IMR-90 (cell line): ENCODE data around the gene PLCH2. TPM values are rescaled to one million over a fixed set of nuclear protein-coding genes. Genes with fewer than 3 reads are reported as not detected.

ENCODE experiments used
- ATAC-seq: fragments of 200-7000 bp; cut with Tn5 transposase; 2 replicates; pipeline ENCODE4 v1.9.1; 2020; ENCODE audit warnings: low read depth, mild to moderate bottlenecking, moderate library complexity
- BruUV-seq: library from RNA; stranded (reverse); fragments of 400-500 nt; replicated peaks from 2 replicates; lab custom pipeline; 2021; lab: Mats Ljungman, UMichigan
- CTCF ChIA-PET: fragments of 300-600 bp; formaldehyde crosslinking; extraction: SDS; loops from one replicate; lab custom pipeline; 2021; ENCODE audit warnings: antibody characterized with exemption; lab: Yijun Ruan, JAX
- POLR2A ChIA-PET: fragments of 300-600 bp; sonication (Branson Sonifier 250); formaldehyde crosslinking; loops from one replicate; lab custom pipeline; 2022; ENCODE audit warnings: antibody characterized with exemption; ENCODE audit not compliant: unreplicated experiment; lab: Charles Lee
- DNase-seq: peaks from one replicate; pipeline ENCODE4 v3.0.0; 2013
- H2AFZ ChIP-seq: replicated peaks from 2 replicates; pipeline ENCODE3; 2013; ENCODE audit warnings: low read length, mild to moderate bottlenecking; ENCODE audit not compliant: poor library complexity
- H2AK5ac ChIP-seq: 2 replicates; pipeline ENCODE4 v1.6.1; 2013; ENCODE audit warnings: low read depth, low read length, inconsistent platforms
- H2AK9ac ChIP-seq: replicated peaks from 2 replicates; pipeline ENCODE3; 2013; ENCODE audit warnings: mild to moderate bottlenecking, low read depth, low read length, moderate library complexity; ENCODE audit not compliant: poor library complexity
- H2BK120ac ChIP-seq: 2 replicates; pipeline ENCODE4 v1.6.1; 2013; ENCODE audit warnings: low read depth, low read length, inconsistent platforms
- H2BK15ac ChIP-seq: 3 replicates; pipeline ENCODE4 v1.6.1; 2013; ENCODE audit warnings: low read depth, low read length, inconsistent platforms
- H2BK20ac ChIP-seq: 2 replicates; pipeline ENCODE4 v1.6.1; 2013; ENCODE audit warnings: low read depth, mild to moderate bottlenecking, inconsistent platforms, low read length, moderate library complexity
- H2BK5ac ChIP-seq: 2 replicates; pipeline ENCODE4 v1.6.1; 2013; ENCODE audit warnings: mild to moderate bottlenecking, low read depth, low read length, inconsistent platforms; ENCODE audit not compliant: poor library complexity, severe bottlenecking
- H3K14ac ChIP-seq: replicated peaks from 2 replicates; pipeline ENCODE4 v1.6.1; 2013; ENCODE audit warnings: low read depth, low read length, inconsistent platforms
- H3K18ac ChIP-seq: 2 replicates; pipeline ENCODE4 v1.6.1; 2013; ENCODE audit warnings: low read depth, low read length, control low read depth
- H3K23ac ChIP-seq: 2 replicates; pipeline ENCODE4 v1.6.1; 2013; ENCODE audit warnings: low read depth, low read length, inconsistent platforms
- H3K27ac ChIP-seq: 2 replicates; pipeline ENCODE4 v1.5.1; 2013; ENCODE audit warnings: mild to moderate bottlenecking, control low read depth, low read length; ENCODE audit not compliant: insufficient read depth
- H3K27me3 ChIP-seq: 2 replicates; pipeline ENCODE4 v1.6.1; 2013; ENCODE audit warnings: low read length; ENCODE audit not compliant: control insufficient read depth, insufficient read depth
- H3K36me3 ChIP-seq: 2 replicates; pipeline ENCODE4 v1.6.1; 2013; ENCODE audit warnings: low read length, mixed read lengths; ENCODE audit not compliant: control insufficient read depth, insufficient read depth
- H3K4ac ChIP-seq: 2 replicates; pipeline ENCODE4 v1.6.1; 2013; ENCODE audit warnings: low read depth, low read length, inconsistent platforms
- H3K4me1 ChIP-seq: 2 replicates; pipeline ENCODE4 v1.6.1; 2013; ENCODE audit warnings: low read length, mixed read lengths; ENCODE audit not compliant: control insufficient read depth, insufficient read depth
- H3K4me2 ChIP-seq: 2 replicates; pipeline ENCODE4 v1.6.1; 2013; ENCODE audit warnings: low read depth, mild to moderate bottlenecking, control low read depth, low read length, moderate library complexity
- H3K4me3 ChIP-seq: 2 replicates; pipeline ENCODE4 v1.5.1; 2013; ENCODE audit warnings: low read depth, mild to moderate bottlenecking, control low read depth, low read length, moderate library complexity; ENCODE audit not compliant: insufficient read depth
- H3K56ac ChIP-seq: 2 replicates; pipeline ENCODE4 v1.6.1; 2013; ENCODE audit warnings: low read length, inconsistent platforms; ENCODE audit not compliant: insufficient read depth; ENCODE audit errors: extremely low read depth
- H3K79me1 ChIP-seq, 2 experiments: 2 replicates each; pipeline ENCODE4 v1.6.1; 2013; ENCODE audit warnings: low read length in 2 of 2, inconsistent platforms in 1 of 2, low read depth in 1 of 2
- H3K9ac ChIP-seq: 2 replicates; pipeline ENCODE4 v1.6.1; 2013; ENCODE audit warnings: low read depth, low read length, control low read depth
- H3K9me1 ChIP-seq: 2 replicates; pipeline ENCODE4 v1.6.1; 2013; ENCODE audit warnings: low read length, inconsistent platforms; ENCODE audit not compliant: insufficient read depth
- H3K9me3 ChIP-seq: 2 replicates; pipeline ENCODE4 v1.6.1; 2013; ENCODE audit warnings: low read length; ENCODE audit not compliant: control insufficient read depth, insufficient read depth
- H4K20me1 ChIP-seq: 2 replicates; pipeline ENCODE4 v1.6.1; 2013; ENCODE audit warnings: low read length, inconsistent platforms; ENCODE audit not compliant: insufficient read depth
- H4K5ac ChIP-seq: 2 replicates; pipeline ENCODE4 v1.6.1; 2013; ENCODE audit warnings: mild to moderate bottlenecking, low read depth, low read length, control low read depth
- H4K8ac ChIP-seq, 2 experiments: 2 replicates each; pipeline ENCODE4 v1.6.1; 2013; ENCODE audit warnings: low read depth in 2 of 2, low read length in 2 of 2, control low read depth in 1 of 2, inconsistent platforms in 1 of 2
- H4K91ac ChIP-seq: 2 replicates; pipeline ENCODE4 v1.6.1; 2013; ENCODE audit warnings: low read depth, low read length, inconsistent platforms; ENCODE audit not compliant: insufficient read depth
- FOS ChIP-seq: fragments of 150-350 bp; IDR thresholded peaks from 2 replicates; pipeline ENCODE4 v1.6.1; 2016; ENCODE audit warnings: low read depth, low read length
- NFE2L2 ChIP-seq: fragments of 150-350 bp; IDR thresholded peaks from 2 replicates; pipeline ENCODE4 v1.6.1; 2016; ENCODE audit warnings: low read depth, mild to moderate bottlenecking, low read length
- SMC3 ChIP-seq: fragments of 150-350 bp; IDR thresholded peaks from 2 replicates; pipeline ENCODE4 v1.6.1; 2016; ENCODE audit warnings: low read depth, mild to moderate bottlenecking, antibody characterized with exemption, low read length, moderate library complexity
- WGBS, 2 experiments: methylation state at CpG; one replicate each; pipeline versions ENCODE4 v1.1.5 to v1.1.7; 2013; ENCODE audit warnings: missing lambda C conversion rate in 2 of 2; ENCODE audit not compliant: insufficient read length in 1 of 2; ENCODE audit errors: extremely low coverage in 2 of 2; 5-methylcytosine and 5-hydroxymethylcytosine counted together
- dilution Hi-C: fragments of 300-500 bp; cut with HindIII; formaldehyde crosslinking; loops from one replicate; pipeline ENCODE4 v1.14.3; 2018; ENCODE audit warnings: low sequenced_read_pairs; ENCODE audit not compliant: unreplicated experiment
- in situ Hi-C: fragments of 300-500 bp; cut with MboI; formaldehyde crosslinking; loops from 3 replicates; pipeline ENCODE4 v1.14.3; 2019; ENCODE audit warnings: low sequenced_read_pairs, inconsistent platforms, mixed read lengths
- intact Hi-C: fragments of 100-400 bp; cut with micrococcal nuclease; formaldehyde crosslinking; loops from 2 replicates; pipeline ENCODE4 v1.10.0; 2022
- polyA plus RNA-seq, 3 experiments: library from polyadenylated mRNA; depleted of rRNA; stranded (reverse); fragments of >200 nt; gene quantifications; 2 replicates each; pipeline ENCODE4 v1.2.3, GENCODE V29; 2012; ENCODE audit warnings: low replicate concordance in 1 of 3
- total RNA-seq: library from RNA; depleted of rRNA; stranded (reverse); fragments of >200 nt; gene quantifications from 2 replicates; pipeline ENCODE4 v1.2.3, GENCODE V29; 2012
- TF ChIP-seq, protein P1 (sequence below): conservative IDR thresholded peaks from 2 replicates; pipeline ENCODE4 v1.5.1; 2012; ENCODE audit warnings: mild to moderate bottlenecking, low read depth, low read length, improper control_type of control experiment

The PLCH2 gene
- total and polyA plus RNA-seq, 2 of the 4 experiments (the other 2 are of a cell fraction), result 0.18 to 1.9 TPM

- intact Hi-C loops (no loop called here), dilution Hi-C loops (no loop called here), in situ Hi-C loops (no loop called here)
- H2BK20ac ChIP-seq, result no peak overlapping the region
- H2BK120ac ChIP-seq, result no peak overlapping the region
- no peak overlapping the region for H2BK15ac ChIP-seq
- no peaks in the 10 kb centered on the region for H3K9me3 ChIP-seq
- H4K91ac ChIP-seq, result no peak overlapping the region
- H3K14ac ChIP-seq, result no peak overlapping the region
- POLR2A ChIA-PET, result no interaction called here
- H2BK5ac ChIP-seq, result no peak overlapping the region
- no peak overlapping the region for H3K4me3 ChIP-seq
- no peak overlapping the region for H3K18ac ChIP-seq
- peak; percentile 18 for ATAC-seq
- no peak overlapping the region for H4K5ac ChIP-seq
- H3K9ac ChIP-seq, result no peak overlapping the region
- H3K27ac ChIP-seq, result no peak overlapping the region
- no peaks in the 10 kb centered on the region for H3K79me1 ChIP-seq
- TF ChIP-seq SMC3, result no peak
- TF ChIP-seq, protein P1, sequence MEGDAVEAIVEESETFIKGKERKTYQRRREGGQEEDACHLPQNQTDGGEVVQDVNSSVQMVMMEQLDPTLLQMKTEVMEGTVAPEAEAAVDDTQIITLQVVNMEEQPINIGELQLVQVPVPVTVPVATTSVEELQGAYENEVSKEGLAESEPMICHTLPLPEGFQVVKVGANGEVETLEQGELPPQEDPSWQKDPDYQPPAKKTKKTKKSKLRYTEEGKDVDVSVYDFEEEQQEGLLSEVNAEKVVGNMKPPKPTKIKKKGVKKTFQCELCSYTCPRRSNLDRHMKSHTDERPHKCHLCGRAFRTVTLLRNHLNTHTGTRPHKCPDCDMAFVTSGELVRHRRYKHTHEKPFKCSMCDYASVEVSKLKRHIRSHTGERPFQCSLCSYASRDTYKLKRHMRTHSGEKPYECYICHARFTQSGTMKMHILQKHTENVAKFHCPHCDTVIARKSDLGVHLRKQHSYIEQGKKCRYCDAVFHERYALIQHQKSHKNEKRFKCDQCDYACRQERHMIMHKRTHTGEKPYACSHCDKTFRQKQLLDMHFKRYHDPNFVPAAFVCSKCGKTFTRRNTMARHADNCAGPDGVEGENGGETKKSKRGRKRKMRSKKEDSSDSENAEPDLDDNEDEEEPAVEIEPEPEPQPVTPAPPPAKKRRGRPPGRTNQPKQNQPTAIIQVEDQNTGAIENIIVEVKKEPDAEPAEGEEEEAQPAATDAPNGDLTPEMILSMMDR, result no peak
- TF ChIP-seq NFE2L2, result no peak
- TF ChIP-seq FOS, result no peak
- no peaks in the 10 kb centered on the region for H3K9me1 ChIP-seq
- H3K23ac ChIP-seq, result no peak overlapping the region
- no peak overlapping the region for H3K4me2 ChIP-seq
- no peak overlapping the region for H2AK5ac ChIP-seq
- H2AK9ac ChIP-seq, result no peak overlapping the region
- H4K8ac ChIP-seq, result no peak overlapping the region
- DNase-seq, result no peak
- 67% methylated on average over 19 of the region's 36 CpGs; no CpG with 5 or more reads in 1 of the 2 experiments for WGBS, 2 experiments
- no peak overlapping the region for H3K56ac ChIP-seq
- peaks cover 2% of the 10 kb centered on the region; the same call in 1 of the 2 replicates for H3K4me1 ChIP-seq
- no peak overlapping the region for H2AFZ ChIP-seq
- H3K27me3 ChIP-seq, result peaks cover 12% of the 10 kb centered on the region; the same call in 1 of the 2 replicates
- BruUV-seq, result no TSS peak
- H3K4ac ChIP-seq, result no peak overlapping the region
- CTCF ChIA-PET, result no interaction called here
- peaks cover 3% of the 10 kb centered on the region; the same call in 1 of the 2 replicates for H4K20me1 ChIP-seq
- H3K36me3 ChIP-seq, result peaks cover 8% of the 10 kb centered on the region
Observed at GRCh38 chr1:2504225-2504948, 28.3 kb downstream of the PLCH2 start.
